ENCODE measurements around the gene SPOP.
A peak's percentile ranks its signal among the peaks of the same experiment; 100 is the strongest.
"Not testable (repeated sequence)": the region's sequence is repeated elsewhere in the genome, so short reads cannot be mapped to it uniquely, and the experiment has no call there.

Gene SPOP

DNA sequence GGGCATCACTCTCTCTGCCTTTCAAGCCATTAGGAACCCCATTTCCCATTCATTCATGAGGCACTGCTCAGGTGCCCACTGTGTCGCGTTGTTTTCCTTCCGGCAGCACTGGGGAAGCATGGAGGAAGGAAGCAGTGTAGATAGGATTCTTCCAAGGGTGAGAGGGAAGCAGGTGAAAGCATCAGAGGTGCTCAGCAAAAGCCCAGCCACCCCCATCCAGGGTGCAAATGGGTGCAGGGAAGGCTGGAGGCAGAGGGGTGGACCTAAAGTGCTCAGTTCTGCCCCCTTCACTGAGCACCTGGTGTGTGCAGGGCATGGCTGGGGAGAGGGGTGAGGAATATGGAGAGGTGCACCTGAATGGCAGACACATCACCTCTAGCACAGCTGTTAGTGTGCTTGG, 105.7 kb downstream of the SPOP start:
- DNase-seq (ENCODE audit: low spot score) = no peak

DNA sequence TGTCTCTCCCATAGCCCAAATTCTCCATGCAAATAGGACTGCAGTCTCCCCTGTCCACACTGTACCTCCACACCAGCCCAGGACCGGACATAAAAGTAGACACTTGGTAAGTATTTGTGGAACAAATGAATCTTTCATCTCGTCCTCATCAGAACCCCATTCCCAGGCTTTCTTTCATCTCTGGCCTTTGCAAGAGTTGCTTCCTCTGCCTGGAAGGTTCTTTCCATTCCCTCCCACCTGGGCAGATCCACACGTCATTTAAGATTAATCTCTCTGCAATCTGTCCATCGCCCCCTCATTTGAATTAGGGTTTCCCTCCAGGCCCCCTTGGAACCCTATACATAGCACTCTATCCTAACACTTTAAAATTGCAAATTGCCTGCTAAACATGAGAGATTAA, 106.1 kb downstream of the SPOP start:
- no peak for DNase-seq (ENCODE audit: low spot score)

DNA sequence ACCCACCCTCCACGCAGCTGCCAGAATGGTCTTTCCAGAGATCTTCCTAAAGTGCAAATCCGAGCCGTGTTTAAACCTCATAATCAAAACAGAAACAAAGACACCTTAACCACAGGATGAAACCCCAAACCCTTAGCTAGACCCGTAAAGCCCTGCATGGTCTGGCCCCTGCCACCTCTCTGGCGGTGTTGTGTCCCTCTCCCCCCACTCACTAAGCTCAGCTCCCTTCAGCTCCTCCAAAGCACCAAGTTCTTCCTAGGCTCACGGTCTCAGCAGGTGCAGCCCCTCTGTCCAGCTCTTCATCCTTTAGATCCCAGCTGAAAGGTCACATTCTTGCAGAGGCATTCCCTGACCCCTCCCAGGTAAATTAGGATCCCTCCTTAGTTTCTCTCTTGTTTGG, 106.6 kb downstream of the SPOP start:
- no peak for DNase-seq (ENCODE audit: low spot score)

DNA sequence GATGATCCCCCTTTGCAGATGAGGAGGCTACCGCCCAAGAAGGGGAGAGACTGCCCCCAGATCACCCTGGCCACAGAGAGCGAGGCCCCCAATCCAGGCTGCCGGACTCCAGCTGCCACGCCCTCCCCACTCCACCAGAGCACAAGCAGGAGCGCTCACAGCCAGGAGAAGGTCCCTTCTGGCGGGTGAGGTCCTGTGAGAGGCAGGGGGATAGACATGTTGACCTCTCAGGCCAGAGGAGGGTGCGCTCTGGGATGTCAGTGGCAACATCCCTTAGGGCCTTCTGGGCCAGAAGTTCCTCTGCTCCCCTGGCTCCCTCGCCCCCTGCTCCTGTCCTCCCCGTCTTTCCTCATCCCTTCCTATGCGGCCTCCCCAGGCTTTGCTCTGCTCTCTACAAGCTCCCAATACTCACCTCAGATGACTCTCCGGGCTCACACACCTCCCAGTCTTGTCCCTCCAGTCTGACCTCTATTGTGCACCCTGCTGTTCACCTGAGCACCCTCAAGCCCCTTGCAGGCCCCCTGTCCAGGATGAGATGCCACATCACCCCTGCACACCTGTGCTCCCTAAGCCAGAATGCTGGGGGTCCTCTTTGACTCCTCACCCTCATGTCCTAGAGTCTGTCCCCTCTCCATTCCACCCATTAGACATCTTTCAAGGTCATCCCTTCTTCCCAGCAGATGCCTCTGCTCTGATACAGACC, 107.2 kb downstream of the SPOP start:
- no peak for DNase-seq (ENCODE audit: low spot score)

DNA sequence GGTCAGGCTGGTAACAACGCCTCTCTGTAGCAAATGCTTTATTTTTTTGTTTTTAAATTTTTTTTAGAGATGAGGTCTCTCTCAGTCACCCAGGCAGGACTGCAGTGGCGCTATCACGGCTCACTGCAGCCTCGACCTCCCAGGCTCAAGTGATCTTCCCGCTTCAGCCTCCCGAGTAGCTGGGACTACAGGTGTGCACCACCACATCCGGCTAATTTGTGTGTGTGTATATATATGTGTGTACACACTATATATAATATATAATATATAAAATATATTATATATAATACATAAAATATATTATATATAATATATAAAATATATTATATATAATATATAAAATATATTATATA, 109.2 kb downstream of the SPOP start:
- not testable (repeated sequence) for DNase-seq (ENCODE audit: low spot score)

DNA sequence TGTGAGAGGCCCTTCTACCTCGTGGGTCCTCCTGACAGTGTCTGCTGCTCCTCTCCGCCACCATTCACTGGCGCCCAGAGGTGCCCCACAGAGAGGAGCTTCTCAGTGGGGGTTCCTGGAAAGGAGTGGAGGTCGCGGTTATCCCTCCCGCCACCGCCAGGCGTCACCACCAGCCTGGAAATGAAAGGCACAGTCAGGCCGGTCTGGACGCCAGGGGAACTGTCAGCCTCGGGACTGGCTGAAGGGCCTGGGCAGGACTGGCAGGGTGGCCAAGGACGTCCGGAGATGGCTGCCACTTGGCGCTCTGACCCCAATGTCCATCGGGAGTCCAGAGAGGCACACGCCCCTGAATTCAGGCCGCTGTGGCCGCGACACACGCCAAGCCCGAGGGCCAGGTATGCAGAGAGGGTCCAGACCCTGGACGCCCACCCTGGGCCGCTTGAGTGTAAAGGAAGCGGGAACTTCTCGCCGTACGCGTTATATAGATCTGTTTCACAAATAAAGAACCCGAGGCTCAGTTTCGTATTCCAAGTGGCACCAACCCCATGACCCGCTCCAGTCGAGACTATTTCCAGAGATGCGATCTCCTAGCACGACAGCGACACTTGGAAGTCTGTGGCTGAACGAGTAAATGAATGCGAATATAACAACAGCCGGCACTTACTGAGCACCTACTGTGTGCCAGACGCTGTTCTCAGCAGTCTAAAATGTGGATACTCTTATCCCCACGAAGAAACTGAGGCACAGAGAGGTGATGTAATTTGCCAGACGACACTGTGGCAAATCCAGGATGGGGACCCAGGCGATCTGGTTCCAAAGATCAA, 109.8 kb downstream of the SPOP start:
- peak; percentile 83 for DNase-seq (ENCODE audit: low spot score)

DNA sequence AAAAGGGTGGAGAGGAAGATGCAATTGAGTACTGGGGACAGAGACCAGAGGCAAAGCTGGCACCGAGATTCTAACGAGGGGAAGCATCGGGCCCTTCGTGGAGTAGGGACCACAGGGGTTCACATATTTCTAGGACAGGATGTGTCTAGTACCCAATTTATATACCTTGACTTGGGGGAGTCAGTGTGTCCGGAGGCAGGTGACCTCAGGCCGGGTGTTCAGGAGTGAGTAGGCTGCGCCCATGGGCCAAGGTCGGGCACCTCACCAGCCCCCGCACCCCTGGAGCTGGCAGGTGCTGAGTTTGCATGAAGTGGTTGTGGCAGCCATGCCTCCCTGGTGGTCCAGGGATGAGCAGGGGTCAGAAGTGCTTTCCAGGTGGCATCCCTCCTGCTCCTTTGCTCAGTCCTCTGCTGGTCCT, 110.8 kb downstream of the SPOP start:
- no peak for DNase-seq (ENCODE audit: low spot score)

DNA sequence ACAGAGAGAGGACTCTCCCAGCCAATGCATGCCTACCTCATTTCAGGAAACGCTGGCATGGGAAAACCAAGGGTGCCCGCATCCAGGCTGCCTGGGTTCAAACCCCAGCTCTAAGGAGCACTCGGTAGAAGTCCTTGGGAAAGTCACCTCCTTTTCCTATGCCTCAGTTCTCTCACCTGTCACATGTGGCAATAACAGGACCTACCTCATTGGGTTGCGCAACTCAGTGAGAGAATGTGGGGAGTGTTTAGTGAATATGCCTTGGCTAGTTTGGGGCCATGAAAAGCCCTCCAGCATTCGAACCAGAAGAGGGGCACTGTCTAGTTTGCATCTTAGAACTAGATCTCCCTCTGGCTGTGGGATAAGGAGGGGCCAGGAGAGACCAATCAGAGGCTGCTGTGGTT, 111.2 kb downstream of the SPOP start:
- no peak for DNase-seq (ENCODE audit: low spot score)

DNA sequence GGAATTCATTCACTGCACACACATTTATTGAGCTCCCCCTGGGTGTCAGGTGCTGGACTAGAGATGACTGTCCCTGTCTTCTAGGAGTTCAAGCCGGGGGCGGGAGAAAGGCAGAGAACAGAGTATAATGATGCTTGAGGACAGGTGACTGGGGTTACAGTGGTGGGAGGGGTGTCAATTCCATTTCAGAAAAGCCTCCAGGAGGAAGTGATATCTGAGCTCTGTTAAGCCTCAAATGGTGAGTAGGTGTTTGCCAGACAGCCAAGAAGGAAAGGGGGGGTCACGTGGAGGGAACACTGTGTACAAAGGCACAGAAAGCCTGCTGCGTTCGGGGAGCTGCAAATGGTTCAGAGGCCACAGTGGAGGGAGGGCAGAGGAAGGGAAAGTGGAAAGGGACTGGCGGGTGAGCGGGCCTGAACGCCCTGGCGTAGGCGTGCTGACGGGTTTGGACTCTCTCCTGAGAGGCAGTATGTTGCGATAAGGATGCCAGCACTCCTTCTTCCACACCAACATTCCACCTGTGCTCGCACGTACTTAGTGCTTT, 111.9 kb downstream of the SPOP start:
- no peak for DNase-seq (ENCODE audit: low spot score)

DNA sequence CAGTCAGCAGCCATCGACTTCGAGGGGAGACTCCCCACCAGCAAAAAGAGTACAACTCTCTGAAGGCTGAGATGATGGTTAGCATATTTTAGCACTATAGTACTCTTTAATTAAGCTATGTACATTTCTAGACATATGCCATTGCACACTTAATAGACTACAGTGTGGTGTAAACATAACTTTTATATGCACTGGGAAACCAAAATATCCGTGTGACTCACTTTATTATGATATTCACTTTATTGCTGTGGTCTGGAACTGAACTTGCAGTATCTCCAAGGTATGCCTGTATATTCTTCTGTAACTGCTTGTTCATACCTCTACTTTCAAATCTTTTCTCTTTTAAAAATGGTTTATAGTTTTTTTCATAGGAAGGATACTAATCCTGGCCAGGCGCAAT, 113.3 kb downstream of the SPOP start:
- DNase-seq (ENCODE audit: low spot score) = no peak

DNA sequence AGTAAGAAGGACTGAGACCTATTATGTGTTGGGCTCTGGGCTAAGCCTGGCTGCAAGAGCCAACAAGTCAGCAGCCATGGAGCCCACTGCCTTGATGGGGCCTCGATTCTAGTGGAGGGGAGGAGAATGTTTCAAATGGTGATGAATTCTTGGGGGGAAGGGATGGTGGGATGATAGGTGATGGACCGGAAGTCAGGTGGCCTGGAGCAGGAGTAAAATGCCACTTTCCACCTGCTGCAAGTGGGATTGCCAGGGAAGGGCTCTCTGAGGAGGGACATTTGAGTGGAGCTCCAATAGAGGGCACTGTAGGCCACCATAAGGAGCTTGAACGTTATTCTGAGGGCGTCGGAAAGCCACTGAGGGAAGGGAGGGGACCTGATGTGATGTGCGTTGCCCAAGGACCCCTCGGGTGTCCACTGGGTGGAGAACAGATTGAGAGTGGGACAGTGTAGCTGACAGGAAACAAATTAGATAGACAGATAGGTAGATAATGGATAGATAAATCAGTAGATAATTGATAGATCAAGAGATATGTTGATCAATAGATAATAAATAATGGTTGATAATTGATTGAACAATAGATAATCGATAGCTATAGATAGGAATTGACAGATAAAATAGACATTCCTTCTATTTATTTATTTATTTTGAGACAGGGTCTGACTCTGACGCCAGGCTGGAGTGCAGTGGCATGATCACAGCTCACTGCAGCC, 120.4 kb downstream of the SPOP start:
- peak; percentile 62 for DNase-seq (ENCODE audit: low spot score)

DNA sequence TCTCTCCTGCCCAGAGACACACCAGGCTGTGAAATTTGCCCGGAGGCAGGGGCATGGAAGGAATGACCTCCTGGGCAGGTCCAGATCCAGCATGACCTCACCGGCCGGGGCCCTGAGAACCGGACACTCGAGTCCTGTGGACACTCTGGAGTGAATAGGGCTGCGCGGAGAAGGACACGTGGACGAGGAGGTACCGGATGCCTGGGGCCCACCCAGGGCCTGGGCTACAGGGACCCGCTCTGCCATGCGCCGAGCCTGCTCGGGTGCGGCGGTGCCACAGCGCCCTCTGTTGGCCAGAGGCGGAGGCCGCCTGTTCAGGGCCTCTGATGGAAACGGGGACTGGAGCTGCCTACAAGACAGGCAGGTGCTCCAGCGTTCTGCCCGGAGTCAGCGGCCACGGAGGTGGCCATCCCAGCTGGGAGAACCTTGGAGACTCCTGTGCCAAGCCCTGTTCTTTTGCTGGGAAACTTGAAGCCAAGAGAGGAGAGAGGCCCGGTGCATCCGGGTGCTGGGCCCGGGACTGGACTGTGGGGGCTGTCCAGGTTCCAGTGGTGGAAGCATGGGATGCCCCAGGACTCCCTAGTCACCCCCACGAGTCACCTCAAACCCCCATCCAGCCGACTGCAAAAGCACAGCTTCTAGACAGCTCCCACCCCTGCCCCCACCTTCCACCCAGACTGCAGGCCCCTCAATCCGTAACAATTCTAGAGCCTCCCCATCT, 121.5 kb downstream of the SPOP start:
- peak; percentile 87 for DNase-seq (ENCODE audit: low spot score)

DNA sequence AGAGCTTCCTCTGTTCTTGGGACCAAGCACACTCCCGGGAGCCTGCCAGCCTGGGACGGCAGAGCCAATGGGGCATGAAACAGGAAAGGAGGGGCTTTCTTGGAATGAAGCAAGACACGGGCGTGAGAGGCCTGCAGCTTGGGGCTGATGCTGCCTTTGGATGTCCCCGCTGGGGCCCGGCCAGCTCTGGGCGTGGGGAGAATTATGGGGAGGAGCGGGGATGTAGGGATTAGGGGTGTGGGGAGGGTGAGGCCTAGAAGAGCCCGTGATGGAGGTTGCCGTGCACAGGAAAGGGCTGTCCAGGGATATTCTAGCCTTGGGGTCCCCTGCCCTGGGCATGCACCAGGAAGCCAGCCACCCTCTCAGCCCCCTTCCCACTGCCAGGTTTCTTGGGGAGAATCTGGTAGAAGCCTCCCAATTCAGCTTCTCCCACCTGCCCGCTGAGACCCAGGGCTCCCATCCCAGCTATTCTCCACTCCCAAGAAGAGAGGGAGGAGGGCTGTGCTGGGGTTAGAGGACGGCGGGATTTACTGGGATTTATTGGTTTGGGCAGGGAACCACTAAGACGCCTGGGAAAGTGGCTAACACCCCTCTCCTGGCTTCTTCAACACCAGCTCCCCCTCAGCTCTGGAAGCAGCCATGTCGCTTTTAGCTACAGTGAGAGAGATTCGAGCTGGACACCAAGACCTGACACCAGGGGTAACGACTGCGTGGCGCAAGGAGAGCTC, 122.2 kb downstream of the SPOP start:
- no peak for DNase-seq (ENCODE audit: low spot score)

DNA sequence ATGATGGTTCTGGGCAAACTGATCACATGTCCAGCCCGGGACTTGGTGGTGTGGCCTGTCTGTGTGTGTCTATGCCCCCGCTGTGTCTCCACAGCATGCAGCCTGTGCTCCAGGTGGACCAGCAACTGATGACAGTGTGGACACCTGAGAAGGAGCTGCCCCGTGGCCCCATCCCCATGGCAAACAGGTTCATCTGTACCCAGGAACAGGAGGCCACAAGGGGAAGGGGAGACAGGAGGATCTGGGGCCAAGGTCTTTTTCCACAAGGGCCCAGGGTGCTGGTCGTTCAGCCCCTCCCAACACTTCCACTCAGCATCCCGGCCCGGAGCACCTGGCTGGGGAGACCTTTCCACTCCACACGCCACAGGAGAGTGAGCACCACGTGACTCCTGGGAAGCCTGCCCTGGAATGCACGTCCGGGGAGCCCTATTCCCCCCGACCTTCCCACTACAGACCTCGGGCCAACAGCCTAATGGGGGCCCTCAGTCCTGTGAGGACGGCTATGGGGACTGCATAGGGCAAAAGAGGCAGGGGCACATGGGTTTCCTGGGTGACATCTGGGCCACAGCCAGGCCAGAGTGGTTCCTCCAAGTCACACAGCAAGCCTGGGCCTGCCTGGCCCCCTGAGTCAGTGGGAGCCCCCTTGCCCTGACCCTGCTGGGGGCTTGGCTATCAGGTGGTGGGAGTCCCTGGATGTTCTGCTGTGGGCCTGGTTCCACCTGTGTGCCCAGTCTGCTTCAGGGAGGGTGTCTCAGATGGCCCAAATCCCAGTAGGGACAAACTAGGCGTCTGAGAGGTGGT, 123.0 kb downstream of the SPOP start:
- no peak for DNase-seq (ENCODE audit: low spot score)

DNA sequence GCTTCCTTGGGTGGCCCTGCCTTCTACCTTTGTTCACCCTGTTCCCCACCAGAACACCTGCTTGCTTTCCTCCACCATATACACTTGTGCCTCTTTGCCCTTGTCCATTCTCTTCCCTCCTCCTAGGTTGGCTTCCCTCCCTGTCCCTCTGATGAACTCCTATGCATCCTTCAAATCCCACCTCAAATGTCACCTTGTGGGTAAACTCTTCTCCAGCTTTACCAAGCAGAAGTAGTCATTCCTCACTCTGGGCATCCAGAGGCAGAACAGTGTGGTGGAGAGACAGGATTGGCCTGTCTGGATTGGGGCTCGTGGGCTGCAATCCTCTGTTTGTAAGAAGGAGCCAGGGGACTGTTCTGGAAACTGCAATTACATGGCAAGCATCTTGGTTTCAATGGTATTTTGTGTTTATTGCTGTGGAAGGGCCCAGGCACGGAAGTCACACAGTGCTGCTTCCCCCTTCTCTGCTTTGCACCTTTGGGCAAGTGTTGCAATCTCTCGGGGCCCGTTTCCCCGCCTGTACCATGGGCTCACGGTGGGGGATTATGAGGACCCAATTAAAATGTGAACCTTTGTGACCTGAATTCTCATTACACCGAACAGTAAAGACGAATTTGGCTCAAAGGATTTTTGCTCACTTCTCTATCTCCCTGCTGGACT, 124.1 kb downstream of the SPOP start:
- no peak for DNase-seq (ENCODE audit: low spot score)

DNA sequence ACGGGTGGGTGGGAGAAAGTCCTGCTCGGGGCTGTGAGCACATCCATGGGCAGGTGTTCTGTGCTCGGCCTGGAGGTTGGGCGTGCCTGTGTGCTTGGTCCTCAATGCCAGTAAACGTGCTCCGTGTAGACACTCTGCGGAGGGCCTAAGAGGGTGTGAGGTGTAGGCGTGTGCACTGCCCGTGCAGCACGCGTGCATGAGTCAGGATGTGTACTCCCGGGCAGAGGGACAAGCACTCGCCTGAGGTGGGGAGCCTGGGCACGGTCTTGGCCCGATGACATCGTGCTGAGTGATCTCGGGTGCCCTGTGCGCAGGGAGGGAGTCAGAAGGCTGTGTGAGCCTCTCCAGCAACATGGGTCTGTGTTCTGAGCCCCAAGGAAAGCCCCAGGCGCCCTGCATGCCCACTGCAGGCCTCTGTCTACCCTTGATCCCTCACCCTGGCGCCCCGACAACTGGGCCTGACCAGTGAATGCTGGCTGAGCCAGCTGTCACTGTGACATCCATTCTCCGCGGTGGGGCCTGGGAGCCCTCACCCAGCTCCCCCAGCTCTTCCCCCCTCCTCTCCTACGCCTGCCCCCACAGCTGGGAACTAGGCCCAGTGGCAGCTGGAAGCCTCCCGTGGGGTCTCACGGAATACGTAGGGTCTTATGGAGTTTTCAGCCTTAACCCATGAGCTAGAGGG, 125.7 kb downstream of the SPOP start:
- no peak for DNase-seq (ENCODE audit: low spot score)

DNA sequence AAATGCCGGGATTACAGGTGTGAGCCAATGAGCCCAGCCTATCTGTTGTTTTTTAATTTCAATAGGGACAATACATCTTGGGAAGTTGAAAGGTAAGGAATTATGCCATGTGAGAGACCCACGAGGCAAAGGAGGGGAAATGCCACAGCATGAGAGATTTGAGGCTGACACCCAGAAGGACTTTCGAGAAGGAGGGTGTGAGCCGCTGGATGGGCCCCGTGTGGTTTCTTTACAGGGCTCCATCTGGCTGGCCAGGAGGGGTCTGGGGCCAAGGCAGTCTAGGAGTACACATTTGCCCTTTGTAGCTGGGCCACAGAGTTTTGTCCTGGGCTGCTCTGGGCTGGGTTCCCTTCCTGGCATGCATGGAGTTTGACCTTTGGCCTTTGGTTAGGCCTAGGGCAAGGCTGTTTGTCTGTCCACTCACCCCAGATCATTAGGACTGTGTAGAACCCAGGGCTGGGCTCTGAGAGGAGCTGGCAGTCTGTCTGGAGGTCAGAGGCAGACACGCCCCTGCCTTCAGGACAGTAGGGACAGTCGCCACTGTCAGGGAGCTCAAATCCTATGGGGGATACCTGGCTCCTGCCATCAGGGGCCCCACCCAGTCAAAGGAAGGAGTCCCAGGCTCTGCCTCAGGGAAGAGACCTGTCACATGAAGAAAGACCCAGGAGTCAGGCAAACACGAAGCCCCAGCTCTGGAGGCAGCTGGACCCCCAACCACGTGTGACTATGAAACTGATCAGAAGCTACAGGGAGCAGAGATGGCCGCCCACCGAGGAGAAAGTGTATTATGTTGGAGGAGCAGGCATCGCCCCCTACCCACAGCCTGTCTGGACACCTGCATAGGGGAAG, 126.5 kb downstream of the SPOP start:
- DNase-seq (ENCODE audit: low spot score) = no peak

DNA sequence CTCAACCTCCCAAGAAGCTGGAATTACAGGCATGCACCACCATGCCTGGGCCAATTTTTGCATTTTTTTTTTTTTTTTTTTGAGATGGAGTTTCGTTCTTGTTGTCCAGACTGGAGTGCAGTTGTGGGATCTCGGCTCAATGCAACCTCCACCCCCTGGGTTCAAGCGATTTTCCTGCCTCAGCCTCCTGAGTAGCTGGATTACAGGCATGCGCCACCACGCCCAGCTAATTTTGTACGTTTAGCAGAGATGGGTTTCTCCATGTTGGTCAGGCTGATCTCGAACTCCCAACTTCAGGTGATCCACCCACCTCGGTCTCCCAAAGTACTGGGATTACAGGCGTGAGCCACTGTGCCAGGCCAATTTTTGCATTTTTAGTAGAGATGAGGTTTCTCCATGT, 127.1 kb downstream of the SPOP start:
- not testable (repeated sequence) for DNase-seq (ENCODE audit: low spot score)

All from hepatic stellate cell (primary cell).